Natural killer cell (primary cell): ENCODE results near the gene CAMK2D. TPM values are rescaled to one million over a fixed set of nuclear protein-coding genes. Genes with fewer than 3 reads are reported as not detected.

Experiments
- ATAC-seq, 3 donors: fragments of 150-1000 bp in 2 of 3; fragments of 200-7000 bp in 1 of 3; cut with Tn5 transposase; 1 replicate in 1 of 3; 2 replicates in 2 of 3; pipeline ENCODE4 v1.10.0; 2021; ENCODE audit warnings: mild to moderate bottlenecking in 2 of 3, moderate library complexity in 2 of 3
- DNase-seq, 2 donors: peaks; one replicate each; pipeline versions ENCODE4 v3.0.0 to v3.0.0-alpha.2; 2013 to 2021; ENCODE audit warnings: mixed read lengths in 1 of 2
- H3K27ac ChIP-seq: one replicate; pipeline ENCODE4 v1.5.1; 2013; ENCODE audit warnings: mild to moderate bottlenecking, low read length
- H3K27me3 ChIP-seq: one replicate; pipeline ENCODE4 v1.6.1; 2013; ENCODE audit warnings: low read length; ENCODE audit not compliant: control insufficient read depth, insufficient read depth
- H3K36me3 ChIP-seq: one replicate; pipeline ENCODE4 v1.6.1; 2013; ENCODE audit warnings: low read length; ENCODE audit not compliant: control insufficient read depth, insufficient read depth
- H3K4me1 ChIP-seq: one replicate; pipeline ENCODE4 v1.6.1; 2013; ENCODE audit warnings: low read length; ENCODE audit not compliant: control insufficient read depth, insufficient read depth
- H3K4me3 ChIP-seq: one replicate; pipeline ENCODE4 v1.5.1; 2013; ENCODE audit warnings: low read length
- H3K9me3 ChIP-seq: one replicate; pipeline ENCODE4 v1.6.1; 2013; ENCODE audit warnings: low read length; ENCODE audit not compliant: control insufficient read depth, insufficient read depth
- H3K27ac Mint-ChIP-seq, 2 donors: one replicate each; pipeline ENCODE4 v1.8.0; 2022; ENCODE audit warnings: mild to moderate bottlenecking in 2 of 2, mixed read lengths in 2 of 2, moderate library complexity in 1 of 2
- H3K27me3 Mint-ChIP-seq, 2 donors: one replicate each; pipeline ENCODE4 v1.8.0; 2022; ENCODE audit warnings: low read depth in 2 of 2, mixed read lengths in 2 of 2
- H3K36me3 Mint-ChIP-seq: one replicate; pipeline ENCODE4 v1.8.0; 2022; ENCODE audit warnings: mixed read lengths
- H3K4me1 Mint-ChIP-seq, 2 donors: one replicate each; pipeline ENCODE4 v1.8.0; 2022; ENCODE audit warnings: mixed read lengths in 2 of 2
- H3K4me3 Mint-ChIP-seq: one replicate; pipeline ENCODE4 v1.8.0; 2022; ENCODE audit warnings: mild to moderate bottlenecking, moderate library complexity, mixed read lengths
- H3K9me3 Mint-ChIP-seq, 2 donors: one replicate each; pipeline ENCODE4 v1.8.0; 2022; ENCODE audit warnings: mixed read lengths in 2 of 2
- WGBS: methylation state at CpG from one replicate; pipeline ENCODE4 v1.1.7; 2013; ENCODE audit warnings: missing lambda C conversion rate; ENCODE audit not compliant: insufficient coverage; 5-methylcytosine and 5-hydroxymethylcytosine counted together
- intact Hi-C: fragments of 100-400 bp; cut with micrococcal nuclease; formaldehyde crosslinking; loops from one replicate; pipeline ENCODE4 v1.14.2; 2022
- total RNA-seq, 4 donors: library from RNA; stranded (reverse); fragments of 120-200 nt in 1 of 4; gene quantifications; one replicate each; pipeline versions ENCODE4 v1.2.3 to v1.2.4, GENCODE V29; 2013 to 2022
- TF ChIP-seq, protein P1 (sequence below): fragments of 200-600 bp; IDR thresholded peaks from one replicate; pipeline ENCODE4 v1.8.0; 2022; ENCODE audit warnings: antibody characterized with exemption

Gene CAMK2D
- total RNA-seq, 3 donors from 2014 or later (not counting 1 experiment from before 2014, with no cell fraction given) = 31.6 to 40.1 (median 34.5) TPM

DNA sequence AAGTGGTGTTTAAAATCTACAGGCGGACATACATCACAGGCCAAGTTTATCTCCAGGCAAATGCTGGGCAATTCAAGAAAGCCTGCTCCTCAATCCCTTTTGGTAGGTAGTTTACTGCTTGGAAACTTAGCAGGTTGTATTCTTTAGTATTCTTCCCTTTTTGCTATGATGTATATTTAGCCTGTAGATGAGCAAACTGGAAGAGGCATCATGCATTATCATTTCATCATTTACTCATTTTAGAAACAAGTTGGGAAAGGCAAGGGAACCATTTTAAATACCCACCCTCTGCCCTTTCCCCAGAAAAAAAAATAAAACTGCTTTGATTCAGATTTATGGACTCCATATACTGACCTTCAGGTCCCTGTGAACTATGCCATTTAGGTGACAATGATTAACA is 213.2 kb downstream of the CAMK2D start:
- DNase-seq (peak in 1 of 2 donors; percentile 8), ATAC-seq (no peak)
- Histone ChIP-seq H3K27me3 (no peaks in the 10 kb centered on the region), H3K36me3 (peaks cover 6% of the 10 kb centered on the region), H3K4me3 (no peak overlapping the region), H3K27ac (no peak overlapping the region), H3K4me1 (peaks cover 3% of the 10 kb centered on the region), H3K9me3 (no peaks in the 10 kb centered on the region)
- intact Hi-C loops = loop anchor here (5.0 kb wide), 1 partner anchor 191 kb away; no protein-coding TSS in a partner anchor
- Mint-ChIP-seq H3K36me3 (no peaks in the 10 kb centered on the region), H3K27me3 (no peaks in the 10 kb centered on the region), H3K9me3 (no peaks in the 10 kb centered on the region), H3K27ac (peak overlapping the region in 1 of 2 donors; percentile 72), H3K4me1 (peaks cover 11% of the 10 kb centered on the region in 2 donors), H3K4me3 (no peak overlapping the region)
- TF ChIP-seq, protein P1, sequence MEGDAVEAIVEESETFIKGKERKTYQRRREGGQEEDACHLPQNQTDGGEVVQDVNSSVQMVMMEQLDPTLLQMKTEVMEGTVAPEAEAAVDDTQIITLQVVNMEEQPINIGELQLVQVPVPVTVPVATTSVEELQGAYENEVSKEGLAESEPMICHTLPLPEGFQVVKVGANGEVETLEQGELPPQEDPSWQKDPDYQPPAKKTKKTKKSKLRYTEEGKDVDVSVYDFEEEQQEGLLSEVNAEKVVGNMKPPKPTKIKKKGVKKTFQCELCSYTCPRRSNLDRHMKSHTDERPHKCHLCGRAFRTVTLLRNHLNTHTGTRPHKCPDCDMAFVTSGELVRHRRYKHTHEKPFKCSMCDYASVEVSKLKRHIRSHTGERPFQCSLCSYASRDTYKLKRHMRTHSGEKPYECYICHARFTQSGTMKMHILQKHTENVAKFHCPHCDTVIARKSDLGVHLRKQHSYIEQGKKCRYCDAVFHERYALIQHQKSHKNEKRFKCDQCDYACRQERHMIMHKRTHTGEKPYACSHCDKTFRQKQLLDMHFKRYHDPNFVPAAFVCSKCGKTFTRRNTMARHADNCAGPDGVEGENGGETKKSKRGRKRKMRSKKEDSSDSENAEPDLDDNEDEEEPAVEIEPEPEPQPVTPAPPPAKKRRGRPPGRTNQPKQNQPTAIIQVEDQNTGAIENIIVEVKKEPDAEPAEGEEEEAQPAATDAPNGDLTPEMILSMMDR = no peak
- WGBS = 92% methylated on average over 1 of the region's 1 CpG

DNA sequence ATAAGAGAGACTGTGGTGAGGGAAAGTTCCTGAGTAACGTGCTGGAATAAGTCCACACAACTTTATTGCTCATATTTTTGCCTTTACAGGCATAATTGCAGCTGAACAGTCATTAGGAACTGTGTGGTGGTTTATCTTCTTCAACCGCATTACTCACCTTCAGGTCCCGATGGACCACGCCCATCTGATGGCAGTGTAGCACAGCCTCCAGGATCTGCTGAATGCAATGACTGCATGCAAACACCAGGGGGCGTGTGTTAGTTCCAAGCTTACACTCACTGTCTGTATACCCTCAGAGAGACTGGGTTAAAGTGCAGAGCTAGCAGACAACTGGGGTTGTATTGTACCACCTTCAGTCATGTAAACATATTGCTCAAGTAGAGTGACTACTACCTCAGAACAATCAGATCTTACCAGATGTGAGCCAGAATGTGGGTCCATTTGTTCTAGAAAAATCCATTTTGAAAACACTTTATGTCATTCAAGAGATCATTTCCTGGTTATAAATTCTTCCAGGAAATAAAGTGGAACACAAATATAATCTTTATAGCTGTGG is 214.0 kb downstream of the CAMK2D start:
- Histone ChIP-seq H3K4me1 (peaks cover 3% of the 10 kb centered on the region), H3K4me3 (no peak overlapping the region), H3K36me3 (peaks cover 6% of the 10 kb centered on the region), H3K27me3 (no peaks in the 10 kb centered on the region), H3K9me3 (no peaks in the 10 kb centered on the region), H3K27ac (no peak overlapping the region)
- Mint-ChIP-seq H3K27ac (peak overlapping the region in 1 of 2 donors; percentile 72), H3K36me3 (no peaks in the 10 kb centered on the region), H3K9me3 (no peaks in the 10 kb centered on the region), H3K4me1 (peaks cover 11% of the 10 kb centered on the region in 2 donors), H3K4me3 (no peak overlapping the region), H3K27me3 (no peaks in the 10 kb centered on the region)
- 7% methylated on average over 5 of the region's 5 CpGs for WGBS
- intact Hi-C loops = loop anchor here (1.0 to 5.0 kb wide), 5 partner anchors 18 to 524 kb away; no protein-coding TSS in a partner anchor
- ATAC-seq (peak; percentile 99 to 100 (median 99)), DNase-seq (peak; percentile 69 to 96)
- TF ChIP-seq, protein P1 = peak; percentile 98

DNA sequence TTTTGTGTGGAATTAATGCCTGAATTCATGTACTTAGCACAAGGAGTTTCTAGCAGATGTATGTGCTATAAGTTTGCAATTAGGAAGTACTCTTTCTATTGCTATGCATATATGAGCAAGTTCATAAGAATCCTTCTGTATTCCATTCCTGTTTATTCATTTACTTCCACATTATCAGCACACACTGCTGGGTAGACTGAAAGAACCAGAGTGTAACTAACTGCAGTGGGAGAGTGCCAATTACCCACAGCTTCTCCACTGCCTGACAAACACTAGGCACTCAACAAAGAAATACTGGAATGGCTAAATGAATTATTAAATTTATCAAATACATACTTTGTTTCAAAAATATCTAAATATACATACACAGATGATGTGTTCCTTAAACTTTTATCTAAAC is 219.6 kb downstream of the CAMK2D start:
- H3K4me1 ChIP-seq = no peaks in the 10 kb centered on the region
- H3K9me3 ChIP-seq = no peaks in the 10 kb centered on the region
- ATAC-seq (no peak), DNase-seq (no peak)
- H3K4me3 ChIP-seq = no peak overlapping the region
- Mint-ChIP-seq H3K4me1 (peaks cover 0 to 4% of the 10 kb centered on the region in 2 donors), H3K27ac (no peak overlapping the region), H3K36me3 (no peaks in the 10 kb centered on the region), H3K27me3 (no peaks in the 10 kb centered on the region), H3K9me3 (no peaks in the 10 kb centered on the region), H3K4me3 (no peak overlapping the region)
- no peak overlapping the region for H3K27ac ChIP-seq
- TF ChIP-seq, protein P1 = no peak
- no peaks in the 10 kb centered on the region for H3K36me3 ChIP-seq
- H3K27me3 ChIP-seq = no peaks in the 10 kb centered on the region
- intact Hi-C loops = no loop called here

DNA sequence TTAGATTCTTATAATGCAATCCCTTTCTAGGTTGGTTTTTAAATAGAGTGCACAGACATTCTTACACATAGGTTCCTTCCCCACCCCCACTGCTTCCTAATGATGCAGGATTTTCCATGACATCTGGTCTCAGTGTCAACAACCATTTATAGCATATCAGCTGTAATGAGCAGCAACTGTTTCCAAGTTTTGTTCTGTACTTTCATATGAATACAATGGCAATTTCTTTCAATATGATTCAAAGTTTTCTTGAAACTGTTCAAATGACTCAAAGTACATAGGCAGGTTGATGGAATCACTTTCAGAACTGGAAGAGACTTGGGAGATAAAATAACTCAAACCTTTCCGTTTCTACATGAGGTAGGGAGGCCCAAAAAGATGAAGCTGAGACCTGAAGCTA is 220.7 kb downstream of the CAMK2D start:
- no peaks in the 10 kb centered on the region for H3K36me3 Mint-ChIP-seq
- no peak overlapping the region for H3K27ac Mint-ChIP-seq
- H3K9me3 Mint-ChIP-seq = no peaks in the 10 kb centered on the region
- H3K4me3 Mint-ChIP-seq = no peak overlapping the region
- Histone ChIP-seq H3K9me3 (no peaks in the 10 kb centered on the region), H3K36me3 (no peaks in the 10 kb centered on the region), H3K4me3 (no peak overlapping the region), H3K4me1 (no peaks in the 10 kb centered on the region), H3K27ac (no peak overlapping the region), H3K27me3 (no peaks in the 10 kb centered on the region)
- 91% methylated on average over 1 of the region's 1 CpG for WGBS
- DNase-seq = no peak
- intact Hi-C loops = no loop called here
- H3K4me1 Mint-ChIP-seq = peaks cover 0 to 4% of the 10 kb centered on the region in 2 donors
- ATAC-seq = no peak
- TF ChIP-seq, protein P1 = no peak
- H3K27me3 Mint-ChIP-seq = no peaks in the 10 kb centered on the region
